NCI-H1092 treated with DMSO at 0.1 percent for 48 hours (cell line): ENCODE results near the gene RABL2A.
"Not testable (repeated sequence)": the region's sequence is repeated elsewhere in the genome, so short reads cannot be mapped to it uniquely, and the experiment has no call there.

ENCODE experiments used
- DNase-seq: peaks from one replicate; lab custom pipeline; 2025; lab: John Stamatoyannopoulos, UW

RABL2A gene

DNA sequence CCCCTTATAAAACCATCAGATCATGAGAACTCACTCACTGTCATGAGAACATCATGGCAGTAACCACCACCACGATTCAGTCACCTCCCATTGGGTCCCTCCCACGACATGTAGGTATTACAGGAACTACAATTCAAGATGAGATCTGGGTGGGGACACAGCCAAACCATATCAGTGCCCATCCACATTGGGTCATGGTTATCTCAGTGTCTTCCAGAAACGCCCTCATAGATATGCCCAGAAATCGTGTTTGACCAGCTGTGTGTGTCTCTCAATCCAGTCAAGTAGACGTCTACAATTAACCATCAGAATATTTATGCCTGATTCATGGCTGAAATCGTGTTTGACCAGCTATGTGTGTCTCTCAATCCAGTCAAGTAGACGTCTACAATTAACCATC, 17.2 kb upstream of the RABL2A start:
- DNase-seq: not testable (repeated sequence)

DNA sequence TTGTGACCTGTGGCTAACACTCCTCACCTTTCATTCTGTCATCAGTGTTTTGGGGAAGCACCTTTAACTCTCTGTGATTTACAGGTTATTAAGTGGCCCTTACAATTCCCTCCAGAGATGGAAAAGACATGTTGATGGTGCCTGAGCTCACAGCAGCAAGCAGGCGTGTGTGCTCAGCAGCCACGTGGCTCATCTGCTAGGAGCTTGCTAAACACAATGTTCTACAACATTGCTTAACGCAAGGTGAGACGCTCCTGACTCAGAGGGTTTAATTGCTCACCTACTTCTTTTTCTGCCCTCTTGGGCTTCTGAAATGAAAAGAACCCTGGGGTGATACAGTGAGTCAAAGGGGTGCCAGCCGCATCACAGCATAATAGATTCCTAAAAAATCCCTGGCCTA, 6.1 kb upstream of the RABL2A start:
- DNase-seq: not testable (repeated sequence)

DNA sequence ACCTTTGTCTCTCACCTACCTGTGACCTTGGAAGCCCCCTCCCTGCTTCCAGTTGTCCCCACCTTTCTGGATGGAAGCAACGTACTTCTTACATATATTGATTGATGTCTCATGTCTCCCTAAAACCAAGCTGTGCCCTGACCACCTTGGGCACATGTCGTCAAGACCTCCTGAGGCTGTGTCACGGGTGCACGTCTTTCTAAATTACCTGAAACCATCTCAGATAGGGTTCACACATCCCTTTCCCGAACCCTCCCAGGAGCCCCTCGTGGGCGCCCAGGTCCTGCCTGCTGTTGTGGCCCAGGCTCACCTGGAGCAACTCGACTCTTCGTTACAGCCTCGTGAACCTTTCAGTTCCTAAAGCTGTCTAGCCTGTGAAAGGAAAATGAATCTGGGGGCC, 1.2 kb upstream of the RABL2A start:
- DNase-seq: not testable (repeated sequence)

DNA sequence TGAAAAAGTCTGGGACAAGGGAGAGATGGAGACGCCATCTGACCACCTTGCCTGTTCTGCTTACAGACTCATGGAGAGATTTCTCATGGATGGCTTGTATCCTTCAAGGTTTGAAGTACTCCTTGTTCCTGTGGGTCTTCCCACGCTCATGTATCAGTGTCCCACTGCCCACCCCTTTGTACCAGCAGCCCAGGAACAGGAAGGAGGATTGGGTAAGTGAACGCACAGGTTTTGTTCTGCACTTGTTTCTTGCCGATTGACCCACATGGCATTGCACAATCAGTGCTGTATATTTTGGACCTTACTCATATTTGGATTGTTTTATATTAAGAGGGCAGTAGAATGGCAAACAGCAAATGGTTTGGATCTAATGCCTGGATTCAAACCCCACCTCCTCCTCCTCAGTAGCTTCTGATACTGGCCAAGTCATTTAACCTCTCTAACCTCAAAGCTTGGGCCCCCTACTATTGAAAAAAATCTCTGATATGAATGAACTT, 5.8 kb downstream of the RABL2A start:
- not testable (repeated sequence) for DNase-seq

DNA sequence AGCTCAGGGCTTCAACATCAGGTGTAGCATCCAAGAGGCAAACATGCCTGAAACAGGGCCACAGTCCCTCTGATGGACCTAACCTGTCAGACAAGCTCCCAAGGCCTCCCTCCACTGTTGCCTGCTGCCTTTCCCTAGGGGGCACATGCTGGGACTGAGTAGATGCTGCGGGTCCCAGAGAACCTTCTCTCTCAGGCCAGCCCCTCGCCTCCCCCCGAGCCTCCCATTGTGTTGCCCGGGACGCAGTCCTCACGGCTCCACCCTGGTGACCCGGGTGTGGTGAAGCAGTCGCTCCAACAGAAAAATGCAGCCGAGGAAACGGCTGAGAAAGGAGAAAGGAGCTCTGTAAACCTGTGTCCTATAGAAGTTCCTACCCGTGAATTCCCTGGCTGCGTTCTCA, 8.3 kb downstream of the RABL2A start:
- DNase-seq: not testable (repeated sequence)

DNA sequence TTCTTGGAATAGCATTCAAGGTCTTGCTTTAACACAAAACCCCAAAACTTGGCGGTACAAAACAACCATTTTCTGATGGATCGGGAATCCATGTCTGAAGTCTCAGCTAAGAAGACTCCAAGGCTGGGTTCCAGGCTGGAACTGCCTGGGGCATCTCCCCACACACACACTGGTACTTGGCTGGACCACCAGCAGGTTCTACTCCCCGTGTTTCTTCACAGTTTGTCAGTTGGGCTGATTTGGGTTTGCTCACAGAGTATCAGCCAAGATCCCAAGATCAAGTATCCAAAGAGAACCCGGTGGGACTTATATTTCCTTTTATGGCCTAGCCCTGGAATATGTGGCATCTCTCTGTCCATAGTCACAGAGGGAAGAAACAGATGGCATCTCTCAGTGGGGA, 9.2 kb downstream of the RABL2A start:
- DNase-seq: not testable (repeated sequence)

DNA sequence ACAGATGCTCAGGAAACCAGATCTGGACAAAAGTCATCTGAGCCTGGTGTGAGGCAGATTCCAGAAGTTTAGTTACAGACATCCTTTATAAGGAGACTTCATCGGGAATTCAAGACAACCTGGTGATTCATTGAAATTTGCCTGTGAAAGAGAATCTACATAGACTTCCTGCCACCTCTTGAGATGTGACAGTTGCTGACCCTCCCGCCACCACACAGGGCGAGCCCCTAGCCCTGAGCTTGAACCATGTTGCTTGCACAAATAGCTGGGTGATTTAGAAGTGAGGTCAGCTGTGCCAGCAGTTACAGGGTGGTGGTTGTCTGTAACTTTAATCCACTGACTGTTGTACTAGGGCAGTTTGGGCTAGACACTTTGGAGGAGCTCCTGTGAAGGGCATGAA, 11.0 kb downstream of the RABL2A start:
- not testable (repeated sequence) for DNase-seq

DNA sequence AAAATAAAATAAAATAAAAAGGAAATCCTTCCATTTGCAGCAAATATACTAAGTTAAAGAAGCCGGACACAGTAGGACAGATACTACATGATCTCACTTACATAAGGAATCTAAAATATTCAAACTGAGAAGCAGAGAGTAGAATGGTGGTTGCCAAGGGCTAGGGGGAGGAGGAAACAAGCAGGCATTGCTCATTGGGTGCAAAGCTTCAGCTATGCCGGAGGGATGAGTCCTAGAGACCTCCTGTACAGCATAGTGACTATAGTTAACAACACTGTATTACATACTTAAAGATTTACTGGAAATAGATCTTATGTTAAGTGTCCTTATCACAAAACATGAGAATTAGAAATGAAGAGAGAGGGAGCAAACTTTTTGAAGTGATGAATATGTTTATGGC, 19.2 kb downstream of the RABL2A start:
- not testable (repeated sequence) for DNase-seq

DNA sequence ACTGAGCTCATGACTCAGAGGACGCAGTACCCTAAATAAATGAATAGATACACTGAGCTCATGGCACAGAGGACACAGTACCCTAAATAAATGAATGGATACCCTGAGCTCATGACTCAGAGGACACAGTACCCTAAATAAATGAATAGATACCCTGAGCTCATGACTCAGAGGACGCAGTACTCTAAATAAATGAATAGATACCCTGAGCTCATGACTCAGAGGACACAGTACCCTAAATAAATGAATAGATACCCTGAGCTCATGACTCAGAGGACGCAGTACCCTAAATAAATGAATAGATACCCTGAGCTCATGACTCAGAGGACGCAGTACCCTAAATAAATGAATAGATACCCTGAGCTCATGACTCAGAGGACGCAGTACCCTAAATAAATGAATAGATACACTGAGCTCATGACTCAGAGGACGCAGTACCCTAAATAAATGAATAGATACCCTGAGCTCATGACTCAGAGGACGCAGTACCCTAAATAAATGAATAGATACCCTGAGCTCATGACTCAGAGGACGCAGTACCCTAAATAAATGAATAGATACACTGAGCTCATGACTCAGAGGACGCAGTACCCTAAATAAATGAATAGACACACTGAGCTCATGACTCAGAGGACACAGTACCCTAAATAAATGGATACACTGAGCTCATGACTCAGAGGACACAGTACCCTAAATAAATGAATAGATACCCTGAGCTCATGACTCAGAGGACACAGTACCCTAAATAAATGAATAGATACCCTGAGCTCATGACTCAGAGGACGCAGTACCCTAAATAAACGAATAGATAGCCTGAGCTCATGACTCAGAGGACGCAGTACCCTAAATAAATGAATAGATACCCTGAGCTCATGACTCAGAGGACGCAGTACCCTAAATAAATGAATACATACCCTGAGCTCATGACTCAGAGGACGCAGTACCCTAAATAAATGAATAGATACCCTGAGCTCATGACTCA, 24.1 kb downstream of the RABL2A start:
- DNase-seq: not testable (repeated sequence)

DNA sequence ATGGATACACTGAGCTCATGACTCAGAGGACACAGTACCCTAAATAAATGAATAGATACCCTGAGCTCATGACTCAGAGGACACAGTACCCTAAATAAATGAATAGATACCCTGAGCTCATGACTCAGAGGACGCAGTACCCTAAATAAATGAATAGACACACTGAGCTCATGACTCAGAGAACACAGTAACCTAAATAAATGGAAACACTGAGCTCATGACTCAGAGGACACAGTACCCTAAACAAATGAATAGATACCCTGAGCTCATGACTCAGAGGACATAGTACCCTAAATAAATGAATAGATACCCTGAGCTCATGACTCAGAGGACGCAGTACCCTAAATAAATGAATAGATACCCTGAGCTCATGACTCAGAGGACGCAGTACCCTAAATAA, 25.5 kb downstream of the RABL2A start:
- not testable (repeated sequence) for DNase-seq

DNA sequence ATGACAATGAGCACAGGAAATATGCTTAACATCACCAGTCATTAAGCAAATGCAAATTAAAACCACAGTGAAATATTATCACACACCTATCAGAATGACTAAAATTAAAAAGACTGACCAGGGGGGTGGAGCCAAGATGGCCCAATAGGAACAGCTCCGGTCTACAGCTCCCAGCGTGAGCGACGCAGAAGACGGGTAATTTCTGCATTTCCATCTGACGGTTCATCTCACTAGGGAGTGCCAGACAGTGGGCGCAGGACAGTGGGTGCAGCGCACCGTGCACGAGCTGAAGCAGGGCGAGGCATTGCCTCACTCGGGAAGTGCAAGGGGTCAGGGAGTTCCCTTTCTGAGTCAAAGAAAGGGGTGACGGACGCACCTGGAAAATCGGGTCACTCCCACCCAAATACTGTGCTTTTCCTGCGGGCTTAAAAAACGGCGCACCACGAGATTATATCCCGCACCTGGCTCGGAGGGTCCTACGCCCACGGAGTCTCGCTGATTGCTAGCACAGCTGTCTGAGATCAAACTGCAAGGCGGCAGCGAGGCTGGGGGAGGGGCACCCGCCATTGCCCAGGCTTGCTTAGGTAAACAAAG, 29.1 kb downstream of the RABL2A start:
- not testable (repeated sequence) for DNase-seq

DNA sequence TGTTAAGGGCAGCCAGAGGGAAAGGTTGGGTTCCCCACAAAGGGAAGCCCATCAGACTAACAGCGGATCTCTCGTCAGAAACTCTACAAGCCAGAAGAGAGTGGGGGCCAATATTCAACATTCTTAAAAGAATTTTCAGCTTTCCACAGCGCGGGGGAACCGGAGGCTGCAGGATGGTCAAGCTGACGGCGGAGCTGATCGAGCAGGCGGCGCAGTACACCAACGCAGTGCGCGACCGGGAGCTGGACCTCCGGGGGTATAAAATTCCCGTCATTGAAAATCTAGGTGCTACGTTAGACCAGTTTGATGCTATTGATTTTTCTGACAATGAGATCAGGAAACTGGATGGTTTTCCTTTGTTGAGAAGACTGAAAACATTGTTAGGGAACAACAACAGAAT, 30.7 kb downstream of the RABL2A start:
- DNase-seq: not testable (repeated sequence)

DNA sequence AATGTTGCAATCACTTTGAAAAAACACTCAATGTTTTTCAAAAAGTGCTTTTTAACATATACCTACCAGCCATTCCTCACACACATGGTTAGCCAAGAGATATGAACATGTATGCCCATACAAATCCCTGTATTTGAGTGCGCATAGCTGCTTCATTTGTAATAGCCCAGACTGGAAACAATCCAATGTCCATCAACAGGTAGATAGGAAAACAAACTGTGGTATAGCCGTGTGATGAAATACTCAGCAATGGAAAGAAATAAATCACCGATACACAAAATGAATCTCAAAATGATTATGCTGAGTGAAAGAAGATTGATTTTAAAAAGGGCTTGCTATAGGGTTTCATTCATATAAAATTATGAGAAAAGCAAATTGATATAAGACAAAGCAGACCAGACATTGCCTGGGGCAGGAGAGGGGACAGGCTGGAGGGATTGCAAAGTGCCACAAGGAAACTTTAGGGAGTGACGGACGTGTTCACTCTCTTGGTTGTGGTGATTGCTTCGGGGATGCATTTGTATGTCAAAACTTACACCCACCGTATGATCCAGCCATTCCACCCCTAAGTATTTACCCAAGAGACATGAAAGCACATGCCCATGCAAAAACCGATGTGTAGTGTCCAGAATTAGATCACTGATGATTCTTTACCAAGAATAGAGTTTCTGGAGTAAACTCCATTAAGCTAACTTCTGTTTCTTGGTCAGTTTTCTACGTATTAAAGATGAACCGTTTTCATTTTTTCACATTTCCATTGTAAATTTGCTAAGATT, 36.4 kb downstream of the RABL2A start:
- not testable (repeated sequence) for DNase-seq

DNA sequence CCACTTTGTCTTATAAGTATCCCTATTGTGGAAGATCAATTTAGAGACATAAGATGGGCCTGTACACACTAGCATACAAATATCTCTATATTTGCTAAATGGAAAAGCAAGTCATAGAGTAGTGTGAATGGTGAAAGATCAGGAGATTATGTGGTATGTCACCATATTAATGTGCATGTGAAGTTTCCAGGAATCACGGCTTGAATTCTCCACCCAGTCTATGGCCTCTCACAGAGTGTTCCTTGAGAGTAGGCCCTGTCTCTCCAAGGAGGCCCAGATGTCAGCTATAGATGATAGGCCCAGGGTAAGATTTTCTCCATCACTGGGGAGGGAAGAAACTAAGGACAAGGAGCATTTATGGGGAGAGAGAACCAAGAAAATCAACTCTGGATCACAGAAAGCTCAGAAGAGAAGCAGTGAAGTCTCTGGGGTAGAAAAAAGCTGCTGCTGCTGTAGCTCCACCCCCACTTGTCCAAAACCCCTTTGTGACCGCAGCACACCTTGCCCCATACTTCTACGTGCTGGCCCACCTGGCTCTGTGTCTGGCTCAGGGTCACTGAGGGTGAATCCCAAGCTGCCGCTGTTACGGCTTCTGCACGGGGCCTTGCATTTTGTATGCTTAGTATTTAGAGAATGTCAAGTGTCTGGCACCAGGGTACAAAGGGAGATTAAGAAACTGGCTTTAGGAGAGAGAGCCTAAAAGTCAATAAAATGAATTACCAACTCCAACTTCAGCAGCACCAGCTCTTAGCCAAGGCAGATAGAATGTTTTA, 37.9 kb downstream of the RABL2A start:
- not testable (repeated sequence) for DNase-seq

DNA sequence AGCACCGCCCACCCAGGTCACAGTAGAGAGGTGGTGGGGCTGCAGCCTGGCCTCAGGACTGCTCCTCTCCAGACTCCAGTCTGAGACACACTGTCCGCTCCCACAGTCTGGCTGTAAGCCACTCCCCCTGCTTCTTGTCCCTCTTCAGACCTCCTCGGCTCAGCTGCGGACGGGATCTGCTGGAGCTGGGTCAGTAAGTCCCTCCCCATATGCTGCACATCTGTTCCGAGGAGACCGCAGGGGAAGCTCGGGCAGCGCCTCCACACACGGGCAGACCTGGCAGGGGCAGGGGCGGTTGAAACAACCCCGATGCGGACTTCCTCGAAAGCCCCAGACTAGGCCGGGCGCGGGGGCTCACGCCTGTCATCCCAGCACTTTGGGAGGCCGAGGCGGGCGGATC, 41.9 kb downstream of the RABL2A start:
- DNase-seq: not testable (repeated sequence)

DNA sequence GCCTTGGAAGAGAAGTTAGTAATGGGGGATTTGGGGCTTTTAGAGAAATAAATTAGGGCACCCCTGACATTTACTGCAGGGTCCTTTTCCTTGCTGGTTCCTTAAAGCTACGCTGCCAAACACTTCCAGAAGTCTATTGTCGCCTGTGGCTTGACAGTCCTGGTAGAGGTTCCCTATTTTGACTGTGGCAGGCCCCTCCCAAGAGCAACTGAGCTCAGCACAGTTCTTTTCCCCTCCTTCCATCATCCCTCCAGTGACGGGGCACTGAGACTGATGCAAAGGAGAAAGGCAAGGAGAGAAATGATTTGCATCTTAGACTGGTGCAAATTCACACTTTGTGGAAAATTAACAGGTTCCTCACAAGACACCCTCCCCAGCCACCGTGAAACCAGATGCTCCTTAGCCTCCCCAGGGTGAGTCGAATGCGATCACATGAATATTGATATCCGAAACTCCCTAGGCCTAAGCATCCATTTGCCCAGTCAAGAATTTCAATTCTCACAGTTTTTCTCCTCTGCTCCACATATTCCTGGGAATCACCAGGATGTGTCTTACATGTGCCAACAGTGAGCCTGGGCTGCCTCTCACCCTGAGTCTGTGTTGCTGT, 45.4 kb downstream of the RABL2A start:
- no peak for DNase-seq

DNA sequence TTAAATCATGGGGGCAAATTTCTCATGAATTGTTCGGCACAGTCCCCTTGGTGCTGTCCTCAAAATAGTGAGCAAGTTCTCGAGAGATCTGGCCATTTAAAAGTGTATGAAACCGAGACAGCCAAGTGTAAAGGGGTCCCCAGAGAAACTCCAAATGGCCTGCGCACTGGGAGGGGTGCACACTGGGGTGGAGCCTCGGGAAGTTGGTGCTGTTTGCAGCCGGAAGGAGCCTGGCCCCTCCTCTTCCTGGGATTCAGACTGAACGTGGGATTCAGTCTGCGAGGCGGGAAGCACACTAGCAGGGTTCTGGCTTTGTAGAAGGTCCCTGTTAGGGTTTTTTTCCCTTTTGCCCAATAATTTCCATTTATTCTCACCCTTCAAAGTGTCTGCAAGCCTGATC, 48.8 kb downstream of the RABL2A start:
- DNase-seq: no peak

DNA sequence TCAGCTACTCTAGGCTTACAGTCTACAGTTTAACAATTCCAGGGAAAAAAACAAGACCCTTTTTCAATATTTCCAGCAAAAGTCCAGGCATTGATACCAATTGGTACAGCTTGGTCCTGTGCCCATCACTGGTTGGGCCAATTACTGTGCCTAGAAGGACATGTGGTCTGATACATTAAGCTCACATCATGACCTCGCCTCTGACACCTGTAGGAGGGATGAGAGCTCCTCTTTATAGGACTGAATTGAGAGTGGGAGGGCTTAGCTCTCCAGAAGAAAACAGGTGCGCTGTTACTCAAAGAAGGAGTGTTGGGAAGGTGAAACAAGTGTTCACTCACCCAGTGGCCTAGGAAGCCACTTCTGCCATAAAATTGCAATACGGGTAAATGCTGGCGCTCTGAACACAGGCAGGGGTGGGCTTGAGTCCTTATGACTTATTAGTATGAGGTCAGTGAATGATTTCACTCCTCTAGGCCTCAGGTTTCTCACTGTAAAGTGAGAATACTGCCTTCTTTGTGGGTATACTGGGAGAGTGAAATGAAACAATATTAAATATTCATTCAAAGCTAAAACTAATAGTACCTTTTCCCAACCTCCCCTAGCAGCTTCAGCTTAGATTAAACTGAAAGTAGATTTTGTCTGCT, 49.7 kb downstream of the RABL2A start:
- DNase-seq: no peak

DNA sequence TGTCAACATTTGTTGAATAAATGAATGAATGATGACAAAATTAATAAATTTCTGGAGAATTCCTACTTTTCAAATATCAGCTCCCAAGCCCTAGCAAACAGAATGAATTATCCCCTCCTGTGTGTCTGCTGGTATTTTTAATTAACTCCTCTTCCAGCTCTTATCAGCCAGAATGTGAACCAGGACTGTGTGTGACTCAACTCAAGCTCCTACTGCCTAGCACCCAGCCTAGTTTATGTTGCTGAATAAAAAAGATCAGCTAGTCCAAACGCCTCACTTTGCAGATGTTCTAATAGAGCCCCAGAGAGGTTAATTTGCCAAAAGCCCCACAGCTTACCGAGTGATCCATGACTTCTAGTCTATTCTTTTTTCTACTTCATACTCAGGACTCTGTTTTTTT, 50.3 kb downstream of the RABL2A start:
- no peak for DNase-seq

DNA sequence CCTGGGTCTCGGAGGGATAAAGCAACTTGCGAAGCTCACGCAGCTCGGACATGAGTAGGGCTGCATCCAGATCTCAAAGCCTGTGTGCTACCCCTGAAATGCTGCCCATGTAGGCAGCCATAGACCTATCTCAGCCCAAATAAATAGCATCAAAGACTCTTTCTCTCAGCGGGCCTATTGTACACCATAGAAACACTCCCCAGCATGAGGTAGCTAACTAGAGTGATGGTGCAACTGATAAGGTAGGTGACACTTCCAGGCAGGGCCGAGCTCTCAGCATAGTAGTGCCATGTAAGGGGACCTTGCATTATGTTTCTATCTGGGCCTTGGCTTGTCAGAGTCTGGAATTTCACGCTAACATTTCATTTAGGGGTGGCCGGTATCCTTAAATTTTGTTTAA, 52.4 kb downstream of the RABL2A start:
- DNase-seq: no peak

DNA sequence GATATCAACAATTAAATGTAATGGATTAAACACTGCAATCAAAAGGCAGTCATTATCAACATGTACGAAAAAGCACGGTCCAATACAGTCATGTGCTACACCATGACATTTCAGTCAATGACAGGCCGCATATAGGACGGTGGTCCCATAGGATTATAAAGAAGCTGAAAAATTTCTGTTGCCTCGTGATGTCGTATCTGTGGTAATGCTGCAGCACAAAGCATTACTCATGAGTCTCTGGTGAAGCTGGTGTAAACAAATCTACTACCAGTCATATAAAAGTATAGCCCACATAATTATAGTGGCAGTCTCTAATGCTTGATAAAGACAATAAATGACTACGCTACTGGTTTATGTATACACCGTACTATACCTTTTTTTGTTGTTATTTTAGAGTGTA, 58.4 kb downstream of the RABL2A start:
- DNase-seq: no peak
